A549 (cell line): Measurements from ENCODE around the gene HNF1B. TPM values are rescaled to one million over a fixed set of nuclear protein-coding genes. Genes with fewer than 3 reads are reported as not detected.

ENCODE experiments used
- ATAC-seq, 2 experiments: fragments of 200-7000 bp in 1 of 2; fragments of >200 bp in 1 of 2; cut with Nextera tagmentation in 1 of 2; cut with Tn5 transposase in 1 of 2; 3 replicates each; pipeline versions ENCODE4 v1.8.0 to v1.9.1; 2018 to 2020; ENCODE audit warnings: mild to moderate bottlenecking in 1 of 2, moderate library complexity in 1 of 2
- CTCF ChIA-PET: fragments of 300-600 bp; sonication (Branson Sonifier 250); formaldehyde crosslinking; extraction: SDS; loops from one replicate; lab custom pipeline; 2021; ENCODE audit warnings: antibody characterized with exemption, inconsistent platforms; lab: Yijun Ruan, JAX
- POLR2A ChIA-PET: fragments of 350-600 bp; formaldehyde crosslinking; extraction: SDS; loops from one replicate; lab custom pipeline; 2021; ENCODE audit warnings: antibody characterized with exemption, inconsistent platforms; lab: Yijun Ruan, JAX
- DNase-seq, 2 experiments: peaks; one replicate each; pipeline versions ENCODE4 v3.0.0 to v3.0.0-alpha.2; 2011 to 2016; ENCODE audit warnings: low read depth in 1 of 2, low spot score in 1 of 2
- FAIRE-seq: peaks from 2 replicates; lab custom pipeline; 2011; peaks lifted over from hg19 to GRCh38; lab: Jason Lieb, UNC
- H3K27ac ChIP-seq, 2 experiments: fragments of >200 bp; sonication (Bioruptor Twin); formaldehyde crosslinking; 3 replicates each; pipeline ENCODE4 v1.5.1; 2016 to 2017
- H3K4me1 ChIP-seq: fragments of >200 bp; sonication (Bioruptor Twin); formaldehyde crosslinking; 3 replicates; pipeline ENCODE4 v1.6.1; 2016
- H3K4me2 ChIP-seq: fragments of >200 bp; sonication (Bioruptor Twin); formaldehyde crosslinking; 3 replicates; pipeline ENCODE4 v1.6.1; 2016
- H3K4me3 ChIP-seq: fragments of >200 bp; sonication (Bioruptor Twin); formaldehyde crosslinking; 3 replicates; pipeline ENCODE4 v1.5.1; 2016
- H3K9me3 ChIP-seq: fragments of >200 bp; sonication (Bioruptor Twin); formaldehyde crosslinking; 3 replicates; pipeline ENCODE4 v1.6.1; 2016
- BCL3 ChIP-seq: fragments of >200 bp; sonication (Bioruptor Twin); formaldehyde crosslinking; IDR thresholded peaks from 3 replicates; pipeline ENCODE4 v1.6.1; 2016
- BHLHE40 ChIP-seq: IDR thresholded peaks from 2 replicates; pipeline ENCODE4 v1.6.1; 2012; ENCODE audit warnings: low read depth, low read length, inconsistent platforms
- CBX2 ChIP-seq: fragments of 200-600 bp; sonication (generic); IDR thresholded peaks from 2 replicates; pipeline ENCODE4 v1.6.1; 2016; ENCODE audit warnings: low read depth, mild to moderate bottlenecking, borderline replicate concordance
- CTCF ChIP-seq: fragments of >200 bp; sonication (Bioruptor Twin); formaldehyde crosslinking; IDR thresholded peaks from 3 replicates; pipeline ENCODE4 v1.5.1; 2016
- E2F6 ChIP-seq: IDR thresholded peaks from 2 replicates; pipeline ENCODE4 v1.6.1; 2012; ENCODE audit warnings: low read depth, borderline replicate concordance
- EHF ChIP-seq: fragments of 250-450 bp; sonication (Bioruptor Pico); IDR thresholded peaks from 2 replicates; pipeline ENCODE4 v1.5.0; 2020; ENCODE audit warnings: mild to moderate bottlenecking
- EHMT2 ChIP-seq: fragments of 200-600 bp; sonication (generic); IDR thresholded peaks from 2 replicates; pipeline ENCODE4 v1.6.1; 2016; ENCODE audit warnings: antibody characterized with exemption, low read depth, mild to moderate bottlenecking, moderate library complexity
- ESRRA ChIP-seq: fragments of 150-350 bp; IDR thresholded peaks from 2 replicates; pipeline ENCODE4 v1.6.1; 2014; ENCODE audit warnings: mild to moderate bottlenecking, low read length, borderline replicate concordance
- FOSL2 ChIP-seq, 2 experiments: fragments of 450-650 bp in 1 of 2; fragments of >200 bp in 1 of 2; sonication (Bioruptor Twin) in 1 of 2; formaldehyde crosslinking; IDR thresholded peaks; 2 replicates each; pipeline versions ENCODE4 v1.5.0 to v1.6.1; 2016 to 2020; ENCODE audit warnings: mild to moderate bottlenecking in 1 of 2, moderate library complexity in 1 of 2
- HES2 ChIP-seq: fragments of >200 bp; sonication (Bioruptor Twin); formaldehyde crosslinking; IDR thresholded peaks from 2 replicates; pipeline ENCODE4 v1.6.1; 2016
- HMGXB4 ChIP-seq: fragments of 250-450 bp; sonication (Bioruptor Pico); IDR thresholded peaks from 2 replicates; pipeline ENCODE4 v1.5.0; 2021; ENCODE audit warnings: mild to moderate bottlenecking, moderate library complexity, borderline replicate concordance
- HOXB5 ChIP-seq: fragments of 250-450 bp; sonication (Bioruptor Pico); IDR thresholded peaks from 2 replicates; pipeline ENCODE4 v1.5.0; 2020; ENCODE audit warnings: mild to moderate bottlenecking, moderate library complexity
- JUN ChIP-seq, 2 experiments: fragments of >200 bp; sonication (Bioruptor Twin); formaldehyde crosslinking; IDR thresholded peaks; 2 replicates in 1 of 2; 3 replicates in 1 of 2; pipeline ENCODE4 v1.6.1; 2016 to 2017
- KDM1A ChIP-seq: fragments of 200-600 bp; sonication (generic); IDR thresholded peaks from 2 replicates; pipeline ENCODE4 v1.6.1; 2016; ENCODE audit warnings: low read depth, mild to moderate bottlenecking
- KDM5A ChIP-seq: fragments of 200-600 bp; sonication (generic); IDR thresholded peaks from 2 replicates; pipeline ENCODE4 v1.6.1; 2016; ENCODE audit warnings: antibody characterized with exemption, mild to moderate bottlenecking
- MAX ChIP-seq: IDR thresholded peaks from 2 replicates; pipeline ENCODE4 v1.6.1; 2012
- POLR2A ChIP-seq: IDR thresholded peaks from 2 replicates; pipeline ENCODE4 v1.6.1; 2012; ENCODE audit warnings: mild to moderate bottlenecking, low read length
- REST ChIP-seq: fragments of 200-600 bp; sonication (generic); IDR thresholded peaks from 2 replicates; pipeline ENCODE4 v1.6.1; 2016; ENCODE audit warnings: antibody characterized with exemption, mild to moderate bottlenecking, moderate library complexity
- RFX5 ChIP-seq: fragments of 450-650 bp; IDR thresholded peaks from 2 replicates; pipeline ENCODE4 v1.7.1; 2014; ENCODE audit warnings: antibody characterized with exemption, mild to moderate bottlenecking, moderate library complexity
- SMC3 ChIP-seq: fragments of >200 bp; sonication (Bioruptor Twin); formaldehyde crosslinking; IDR thresholded peaks from 3 replicates; pipeline ENCODE4 v1.6.1; 2018; ENCODE audit warnings: inconsistent platforms
- TFCP2L1 ChIP-seq: fragments of 250-450 bp; sonication (Bioruptor Pico); IDR thresholded peaks from 2 replicates; pipeline ENCODE4 v1.5.0; 2021; ENCODE audit warnings: mild to moderate bottlenecking
- TP53 ChIP-seq: fragments of 250-450 bp; sonication (Bioruptor Pico); IDR thresholded peaks from 2 replicates; pipeline ENCODE4 v1.5.0; 2021; ENCODE audit warnings: mild to moderate bottlenecking, moderate library complexity
- ZFP36 ChIP-seq: fragments of 450-650 bp; IDR thresholded peaks from 2 replicates; pipeline ENCODE4 v1.6.1; 2014; ENCODE audit warnings: borderline replicate concordance; ENCODE audit not compliant: partially characterized antibody
- WGBS: methylation state at CpG from one replicate; pipeline ENCODE4 v1.1.6; 2017; ENCODE audit errors: missing lambda C conversion rate; 5-methylcytosine and 5-hydroxymethylcytosine counted together
- polyA plus RNA-seq, 4 experiments: library from polyadenylated mRNA; depleted of rRNA in 3 of 4; stranded (reverse); fragments of >200 nt; fragmentation: RNase III in 1 of 4; extraction: RNeasy Plus Mini Kit Qiagen cat#74134 plus additional on column Dnase treatment in 1 of 4; gene quantifications; 2 replicates in 3 of 4; 3 replicates in 1 of 4; pipeline ENCODE4 v1.2.3, GENCODE V29; 2011 to 2017

HNF1B gene
- polyA plus RNA-seq, 2 of the 4 experiments (the other 2 are of a cell fraction): 13.3 to 21.3 TPM

GRCh38 chr17:37744633-37744927 lies 279 bp downstream of the HNF1B start:
- peak overlapping the region; percentile 81 to 94 for H3K27ac ChIP-seq
- CTCF ChIA-PET: interaction anchor here (0.6 to 6.6 kb wide), 24 partner anchors 11 to 371 kb away, joined by 3 to 137 read pairs (median 6); partner anchors contain the start of gene DDX52
- 10% methylated on average over 2 of the region's 21 CpGs for WGBS
- POLR2A ChIA-PET: interaction anchor here (0.6 to 2.7 kb wide), 14 partner anchors 10 to 513 kb away, joined by 3 to 22 read pairs (median 6); no protein-coding TSS in a partner anchor
- H3K4me3 ChIP-seq: peak overlapping the region; percentile 67
- peaks cover 29% of the 10 kb centered on the region for H3K4me1 ChIP-seq
- no peaks in the 10 kb centered on the region for H3K9me3 ChIP-seq
- no peak for FAIRE-seq
- ATAC-seq: peak; percentile 26 to 37
- TF ChIP-seq HES2 (no peak), KDM5A (0 out of 2 replicates have a peak, but pooled peaks have one; percentile 1), MAX (no peak), ESRRA (no peak), BHLHE40 (no peak), E2F6 (no peak), HOXB5 (CRISPR knock-in tag) (no peak), FOSL2 (IDR thresholded peaks at IDR 0.05) (no peak), FOSL2 (CRISPR knock-in tag; IDR thresholded peaks at IDR 0.05) (no peak), KDM1A (no peak), REST (no peak), ZFP36 (no peak), EHF (no peak), TFCP2L1 (no peak), JUN (IDR thresholded peaks at IDR 0.05) (peak in 1 of 2 experiments; percentile 49; a peak in 3 of 5 replicates), CTCF (no peak; the same call in 2 of the 3 replicates)
- DNase-seq: peak; percentile 58 to 73
- peak overlapping the region; percentile 90 for H3K4me2 ChIP-seq

- FAIRE-seq: no peak
- 0 out of 2 replicates have a peak, but pooled peaks have one; percentile 19 for TF ChIP-seq KDM5A
- TF ChIP-seq EHMT2: no peak
- TF ChIP-seq EHF: no peak
- peak; percentile 47; the same call in 2 of the 3 replicates for TF ChIP-seq SMC3
- TF ChIP-seq HMGXB4 (CRISPR knock-in tag): peak; percentile 10; the same call in 1 of the 2 replicates
- TF ChIP-seq CTCF: peak; percentile 50
- no peak for TF ChIP-seq TP53 (CRISPR knock-in tag)
- TF ChIP-seq CBX2: no peak
- no peak; the same call in 1 of the 2 replicates for TF ChIP-seq POLR2A
- TF ChIP-seq RFX5: no peak
- no peak for TF ChIP-seq BCL3
Observed at GRCh38 chr17:37743875-37744632, 805 bp downstream of the HNF1B start.

More at GRCh38 chr17:37743875-37744632, 805 bp downstream of the HNF1B start:
- H3K4me1 ChIP-seq: peaks cover 35% of the 10 kb centered on the region
- DNase-seq (peak; percentile 68 to 82), ATAC-seq (peak; percentile 42 to 60)
- POLR2A ChIA-PET: interaction anchor here (0.5 to 2.7 kb wide), 14 partner anchors 10 to 513 kb away, joined by 3 to 22 read pairs (median 6); no protein-coding TSS in a partner anchor
- peak overlapping the region; percentile 67 for H3K4me3 ChIP-seq
- H3K9me3 ChIP-seq: no peaks in the 10 kb centered on the region
- peak overlapping the region; percentile 90 for H3K4me2 ChIP-seq
- H3K27ac ChIP-seq: peak overlapping the region; percentile 81 to 94
- CTCF ChIA-PET: interaction anchor here (0.6 to 6.6 kb wide), 26 partner anchors 10 to 370 kb away, joined by 3 to 137 read pairs (median 6); no protein-coding TSS in a partner anchor
- 2% methylated on average over 38 of the region's 61 CpGs for WGBS
